ENCODE data around the gene CNN2. TPM values are rescaled to one million over a fixed set of nuclear protein-coding genes. Genes with fewer than 3 reads are reported as not detected.

The CNN2 gene
- total and polyA plus RNA-seq, 8 donors: 20.4 to 73.8 (median 53.5) TPM

GRCh38 chr19:991174-991931 lies 35.1 kb upstream of the CNN2 start:
- peaks cover 0 to 6% (median 0%) of the 10 kb centered on the region in 4 donors for H3K27me3 ChIP-seq
- H3K36me3 ChIP-seq: no peaks in the 10 kb centered on the region
- intact Hi-C loops (cut with DNase I): no loop called here
- H3K4me3 ChIP-seq: no peak overlapping the region
- ATAC-seq (peak in 2 of 4 donors; percentile 23 to 25), DNase-seq (peak in 3 of 6 donors; percentile 57 to 81 (median 65)), FAIRE-seq (no peak)
- TF ChIP-seq CTCF (IDR thresholded peaks at IDR 0.05): no peak
- H3K9me3 ChIP-seq: no peaks in the 10 kb centered on the region
- WGBS, 2 donors: 78 to 87% methylated on average over 29 to 43 of the region's 47 CpGs
- H3K4me1 ChIP-seq: no peaks in the 10 kb centered on the region
- no peak overlapping the region for H3K27ac ChIP-seq

- no peak for TF ChIP-seq CTCF (IDR thresholded peaks at IDR 0.05)
- no peaks in the 10 kb centered on the region for H3K36me3 ChIP-seq
- no peak overlapping the region for H3K4me3 ChIP-seq
- no peak for FAIRE-seq
- H3K27me3 ChIP-seq: peaks cover 0 to 6% (median 0%) of the 10 kb centered on the region in 4 donors
- H3K9me3 ChIP-seq: no peaks in the 10 kb centered on the region
- ATAC-seq: no peak
- H3K27ac ChIP-seq: no peak overlapping the region
- H3K4me1 ChIP-seq: no peaks in the 10 kb centered on the region
- peak in 2 of 6 donors; percentile 57 to 68 for DNase-seq
- 93 to 96% methylated on average over 36 to 42 of the region's 42 CpGs for WGBS, 2 donors
- intact Hi-C loops (cut with DNase I): no loop called here
Observed at GRCh38 chr19:991932-992669, 34.3 kb upstream of the CNN2 start.

- TF ChIP-seq CTCF (IDR thresholded peaks at IDR 0.05): no peak
- WGBS, 2 donors: 89 to 92% methylated on average over 12 to 13 of the region's 13 CpGs
- no peak for FAIRE-seq
- DNase-seq: no peak
- Histone ChIP-seq H3K36me3 (no peaks in the 10 kb centered on the region), H3K27ac (no peak overlapping the region), H3K4me3 (no peak overlapping the region), H3K4me1 (no peaks in the 10 kb centered on the region), H3K27me3 (peaks cover 0 to 6% (median 0%) of the 10 kb centered on the region in 4 donors), H3K9me3 (no peaks in the 10 kb centered on the region)
- ATAC-seq: no peak
- intact Hi-C loops (cut with DNase I): no loop called here
Observed at GRCh38 chr19:992670-993055, 33.7 kb upstream of the CNN2 start.

GRCh38 chr19:993361-993830 lies 33.0 kb upstream of the CNN2 start:
- Histone ChIP-seq H3K4me3 (no peak overlapping the region), H3K27me3 (peaks cover 0 to 10% (median 0%) of the 10 kb centered on the region in 4 donors), H3K27ac (no peak overlapping the region), H3K4me1 (no peaks in the 10 kb centered on the region), H3K36me3 (no peaks in the 10 kb centered on the region), H3K9me3 (no peaks in the 10 kb centered on the region)
- FAIRE-seq (no peak), DNase-seq (peak in 3 of 6 donors; percentile 40 to 75 (median 56)), ATAC-seq (no peak)
- no peak for TF ChIP-seq CTCF (IDR thresholded peaks at IDR 0.05)
- intact Hi-C loops (cut with DNase I): no loop called here
- whole genome bisulfite sequencing, 2 donors: 93 to 96% methylated on average over 17 of the region's 17 CpGs

Data from pancreas (tissue), 10 donors.